ENCODE data around the gene ARHGEF3. TPM values are rescaled to one million over a fixed set of nuclear protein-coding genes. Genes with fewer than 3 reads are reported as not detected.
A peak's percentile ranks its signal among the peaks of the same experiment; 100 is the strongest.

The ARHGEF3 gene
- total and polyA plus RNA-seq, 4 experiments from 2014 or later = 120 to 160 (median 126) TPM

GRCh38 chr3:56822501-56822900, 20.8 kb upstream of the ARHGEF3 start:
- H3K27me3 Mint-ChIP-seq = no peaks in the 10 kb centered on the region
- H3K27ac Mint-ChIP-seq = no peak overlapping the region
- Histone ChIP-seq H3K36me3 (ENCODE audit: insufficient read depth, low read length) (no peaks in the 10 kb centered on the region), H3K27ac (ENCODE audit: low read depth, low read length) (no peak overlapping the region), H3K4me1 (ENCODE audit: insufficient read depth, low read length) (peaks cover 60% of the 10 kb centered on the region), H3K9me3 (ENCODE audit: control insufficient read depth in 1 of 2, low read length in 2 of 2) (no peaks in the 10 kb centered on the region), H3K4me3 (ENCODE audit: low read length in 2 of 2) (no peak overlapping the region), H3K27me3 (ENCODE audit: insufficient read depth, low read length) (no peaks in the 10 kb centered on the region)
- POLR2A ChIA-PET (ENCODE audit: partially characterized antibody) = interaction anchor here (0.9 kb wide), 1 partner anchor 94 kb away, joined by 3 read pairs; no protein-coding TSS in a partner anchor
- no peak for DNase-seq
- intact Hi-C loops (cut with micrococcal nuclease) = loop anchor here (1.0 kb wide), 1 partner anchor 9 kb away; no protein-coding TSS in a partner anchor
- no peak overlapping the region for H3K4me3 Mint-ChIP-seq
- peaks cover 0 to 1% of the 10 kb centered on the region in 2 donors for H3K36me3 Mint-ChIP-seq
- H3K9me3 Mint-ChIP-seq = no peaks in the 10 kb centered on the region
- CTCF ChIA-PET (ENCODE audit: partially characterized antibody) = interaction anchor here (4.4 to 5.2 kb wide), 2 partner anchors 9 to 23 kb away, joined by 26 to 30 read pairs; no protein-coding TSS in a partner anchor
- H3K4me1 Mint-ChIP-seq = peaks cover 57 to 89% (median 64%) of the 10 kb centered on the region in 4 donors

- Mint-ChIP-seq H3K36me3 (peaks cover 0 to 1% of the 10 kb centered on the region in 2 donors), H3K27me3 (no peaks in the 10 kb centered on the region), H3K27ac (peak overlapping the region in 6 of 7 donors; percentile 6 to 90 (median 83)), H3K9me3 (no peaks in the 10 kb centered on the region), H3K4me3 (no peak overlapping the region), H3K4me1 (peaks cover 60 to 90% (median 68%) of the 10 kb centered on the region in 4 donors)
- Histone ChIP-seq H3K27me3 (ENCODE audit: insufficient read depth, low read length) (no peaks in the 10 kb centered on the region), H3K36me3 (ENCODE audit: insufficient read depth, low read length) (no peaks in the 10 kb centered on the region), H3K4me3 (ENCODE audit: low read length in 2 of 2) (no peak overlapping the region), H3K27ac (ENCODE audit: low read depth, low read length) (no peak overlapping the region), H3K9me3 (ENCODE audit: control insufficient read depth in 1 of 2, low read length in 2 of 2) (no peaks in the 10 kb centered on the region), H3K4me1 (ENCODE audit: insufficient read depth, low read length) (peaks cover 60% of the 10 kb centered on the region)
- DNase-seq = no peak
- ChIA-PET CTCF (ENCODE audit: partially characterized antibody) (interaction anchor here (1.1 to 9.3 kb wide), 6 partner anchors 10 to 170 kb away, joined by 3 to 68 read pairs (median 4); partner anchors contain the start of gene ARHGEF3), POLR2A (ENCODE audit: partially characterized antibody) (interaction anchor here (0.6 to 5.3 kb wide), 7 partner anchors 7 to 103 kb away, joined by 3 to 41 read pairs (median 3); partner anchors contain the start of gene ARHGEF3)
- intact Hi-C loops (cut with micrococcal nuclease) = loop anchor here (2.0 kb wide), 1 partner anchor 14 kb away; no protein-coding TSS in a partner anchor
These were observed 17.5 kb upstream of the ARHGEF3 start for GRCh38 chr3:56819016-56819809.

- intact Hi-C loops (cut with micrococcal nuclease) = loop anchor here (2.0 kb wide), 1 partner anchor 14 kb away; no protein-coding TSS in a partner anchor
- DNase-seq = no peak
These were observed 16.6 kb upstream of the ARHGEF3 start for GRCh38 chr3:56818156-56818985.

GRCh38 chr3:56817646-56818045, 15.9 kb upstream of the ARHGEF3 start:
- no peak overlapping the region for H3K27ac ChIP-seq (ENCODE audit: low read depth, low read length)
- H3K36me3 ChIP-seq (ENCODE audit: insufficient read depth, low read length) = no peaks in the 10 kb centered on the region
- ChIA-PET CTCF (ENCODE audit: partially characterized antibody) (interaction anchor here (0.9 to 9.3 kb wide), 13 partner anchors 8 to 178 kb away, joined by 3 to 68 read pairs (median 5); partner anchors contain the start of gene ARHGEF3), POLR2A (ENCODE audit: partially characterized antibody) (interaction anchor here (0.7 to 5.3 kb wide), 9 partner anchors 8 to 110 kb away, joined by 3 to 41 read pairs (median 5); partner anchors contain the start of gene ARHGEF3)
- H3K9me3 ChIP-seq (ENCODE audit: control insufficient read depth in 1 of 2, low read length in 2 of 2) = no peaks in the 10 kb centered on the region
- DNase-seq = no peak
- Mint-ChIP-seq H3K4me1 (peaks cover 62 to 91% (median 69%) of the 10 kb centered on the region in 4 donors), H3K9me3 (no peaks in the 10 kb centered on the region), H3K4me3 (no peak overlapping the region), H3K27me3 (no peaks in the 10 kb centered on the region), H3K36me3 (peaks cover 0 to 1% of the 10 kb centered on the region in 2 donors), H3K27ac (peak overlapping the region; percentile 26 to 90 (median 73))
- no peak overlapping the region for H3K4me3 ChIP-seq (ENCODE audit: low read length in 2 of 2)
- intact Hi-C loops (cut with micrococcal nuclease) = loop anchor here (2.0 kb wide), 1 partner anchor 15 kb away; no protein-coding TSS in a partner anchor
- no peaks in the 10 kb centered on the region for H3K27me3 ChIP-seq (ENCODE audit: insufficient read depth, low read length)
- H3K4me1 ChIP-seq (ENCODE audit: insufficient read depth, low read length) = peaks cover 65% of the 10 kb centered on the region

More at GRCh38 chr3:56818156-56818985, 16.6 kb upstream of the ARHGEF3 start:
- Mint-ChIP-seq H3K4me1 (peaks cover 60 to 90% (median 69%) of the 10 kb centered on the region in 4 donors), H3K36me3 (peaks cover 0 to 1% of the 10 kb centered on the region in 2 donors), H3K27ac (peak overlapping the region; percentile 28 to 90 (median 81)), H3K27me3 (no peaks in the 10 kb centered on the region), H3K4me3 (peak overlapping the region in 1 of 8 donors; percentile 13), H3K9me3 (no peaks in the 10 kb centered on the region)
- H3K27me3 ChIP-seq (ENCODE audit: insufficient read depth, low read length) = no peaks in the 10 kb centered on the region
- no peaks in the 10 kb centered on the region for H3K9me3 ChIP-seq (ENCODE audit: control insufficient read depth in 1 of 2, low read length in 2 of 2)
- H3K27ac ChIP-seq (ENCODE audit: low read depth, low read length) = no peak overlapping the region
- H3K4me3 ChIP-seq (ENCODE audit: low read length in 2 of 2) = no peak overlapping the region
- peaks cover 60% of the 10 kb centered on the region for H3K4me1 ChIP-seq (ENCODE audit: insufficient read depth, low read length)
- ChIA-PET CTCF (ENCODE audit: partially characterized antibody) (interaction anchor here (0.9 to 9.3 kb wide), 9 partner anchors 7 to 178 kb away, joined by 3 to 68 read pairs (median 3); partner anchors contain the start of gene ARHGEF3), POLR2A (ENCODE audit: partially characterized antibody) (interaction anchor here (0.6 to 5.3 kb wide), 8 partner anchors 7 to 166 kb away, joined by 3 to 41 read pairs (median 4); partner anchors contain the start of gene ARHGEF3)
- no peaks in the 10 kb centered on the region for H3K36me3 ChIP-seq (ENCODE audit: insufficient read depth, low read length)

GRCh38 chr3:56816061-56816460, 14.3 kb upstream of the ARHGEF3 start:
- Mint-ChIP-seq H3K4me3 (peak overlapping the region in 1 of 8 donors; percentile 47), H3K4me1 (peaks cover 76 to 94% (median 84%) of the 10 kb centered on the region in 4 donors), H3K9me3 (no peaks in the 10 kb centered on the region), H3K27me3 (no peaks in the 10 kb centered on the region), H3K36me3 (no peaks in the 10 kb centered on the region), H3K27ac (peak overlapping the region; percentile 8 to 85 (median 78))
- Histone ChIP-seq H3K4me1 (ENCODE audit: insufficient read depth, low read length) (peaks cover 81% of the 10 kb centered on the region), H3K36me3 (ENCODE audit: insufficient read depth, low read length) (no peaks in the 10 kb centered on the region), H3K27me3 (ENCODE audit: insufficient read depth, low read length) (no peaks in the 10 kb centered on the region), H3K4me3 (ENCODE audit: low read length in 2 of 2) (no peak overlapping the region), H3K27ac (ENCODE audit: low read depth, low read length) (no peak overlapping the region), H3K9me3 (ENCODE audit: control insufficient read depth in 1 of 2, low read length in 2 of 2) (no peaks in the 10 kb centered on the region)
- intact Hi-C loops (cut with micrococcal nuclease) = no loop called here
- DNase-seq = no peak
- CTCF ChIA-PET (ENCODE audit: partially characterized antibody) = interaction anchor here (1.3 to 9.3 kb wide), 9 partner anchors 10 to 173 kb away, joined by 4 to 68 read pairs (median 7); no protein-coding TSS in a partner anchor
- POLR2A ChIA-PET (ENCODE audit: partially characterized antibody) = interaction anchor here (1.0 to 5.3 kb wide), 9 partner anchors 12 to 112 kb away, joined by 3 to 41 read pairs (median 5); partner anchors contain the start of gene ARHGEF3

GRCh38 chr3:56815589-56815988, 13.8 kb upstream of the ARHGEF3 start:
- Mint-ChIP-seq H3K27ac (peak overlapping the region; percentile 14 to 93 (median 81)), H3K27me3 (no peaks in the 10 kb centered on the region), H3K9me3 (no peaks in the 10 kb centered on the region), H3K36me3 (no peaks in the 10 kb centered on the region), H3K4me3 (peak overlapping the region in 1 of 8 donors; percentile 47), H3K4me1 (peaks cover 77 to 94% (median 87%) of the 10 kb centered on the region in 4 donors)
- Histone ChIP-seq H3K27me3 (ENCODE audit: insufficient read depth, low read length) (no peaks in the 10 kb centered on the region), H3K27ac (ENCODE audit: low read depth, low read length) (no peak overlapping the region), H3K9me3 (ENCODE audit: control insufficient read depth in 1 of 2, low read length in 2 of 2) (no peaks in the 10 kb centered on the region), H3K4me3 (ENCODE audit: low read length in 2 of 2) (no peak overlapping the region), H3K36me3 (ENCODE audit: insufficient read depth, low read length) (no peaks in the 10 kb centered on the region), H3K4me1 (ENCODE audit: insufficient read depth, low read length) (peaks cover 86% of the 10 kb centered on the region)
- intact Hi-C loops (cut with micrococcal nuclease) = no loop called here
- DNase-seq = no peak
- CTCF ChIA-PET (ENCODE audit: partially characterized antibody) = interaction anchor here (1.3 to 9.3 kb wide), 6 partner anchors 8 to 173 kb away, joined by 4 to 68 read pairs (median 19); no protein-coding TSS in a partner anchor
- POLR2A ChIA-PET (ENCODE audit: partially characterized antibody) = interaction anchor here (1.0 to 5.3 kb wide), 7 partner anchors 11 to 113 kb away, joined by 3 to 41 read pairs (median 6); partner anchors contain the start of gene ARHGEF3
